ENCODE results near the gene PTPRR. TPM values are rescaled to one million over a fixed set of nuclear protein-coding genes. Genes with fewer than 3 reads are reported as not detected.
A peak's percentile ranks its signal among the peaks of the same experiment; 100 is the strongest.

Gene PTPRR
- total and polyA plus RNA-seq, 2 donors (not counting 3 experiments of a cell fraction or from before 2014, with no cell fraction given) = 0.46 to 1.1 TPM

DNA sequence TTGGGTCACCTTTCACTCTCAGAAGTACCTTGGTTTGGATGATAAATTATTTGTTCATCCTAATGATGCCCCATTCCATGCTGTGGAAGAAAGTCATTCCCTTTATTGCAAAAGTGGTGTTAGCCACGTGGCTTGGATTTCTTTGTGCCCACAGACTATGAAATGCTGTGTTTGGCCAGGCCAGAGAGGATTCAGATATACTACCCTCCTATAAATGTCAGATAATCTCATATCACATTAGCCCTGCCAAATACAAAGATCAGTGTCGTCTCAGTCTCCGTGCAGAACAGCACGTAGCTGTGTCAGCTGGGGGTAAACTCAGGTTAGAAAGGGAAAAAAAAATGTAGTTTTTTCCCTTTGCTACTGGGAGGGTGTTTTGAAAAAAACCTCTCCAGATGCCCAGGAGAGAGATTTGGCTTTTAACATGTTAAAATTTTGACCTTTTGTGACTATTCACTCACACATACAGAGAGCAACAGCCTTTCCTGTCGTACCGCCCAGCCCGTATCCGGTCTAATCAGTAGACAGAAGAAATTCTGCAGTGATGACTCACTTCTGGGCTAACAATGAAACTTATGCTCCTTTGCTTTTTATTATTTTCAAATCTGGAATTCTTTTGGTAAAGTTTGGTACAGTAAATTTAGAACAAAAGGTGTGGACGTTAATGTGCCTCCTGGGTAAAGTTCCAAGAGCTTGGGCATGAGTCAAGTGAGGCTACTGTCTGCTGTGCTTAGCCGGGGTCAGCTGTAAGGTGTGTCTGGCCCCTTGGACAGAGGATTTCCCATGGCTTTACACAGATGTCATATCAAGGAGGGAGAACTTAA, 274.8 kb downstream of the PTPRR start:
- POLR2A ChIA-PET = interaction anchor here (1.4 kb wide), 1 partner anchor 10 kb away, joined by 7 read pairs; no protein-coding TSS in a partner anchor
- H3K4me2 ChIP-seq (ENCODE audit: insufficient read depth, low read length) = peak overlapping the region; percentile 60
- CTCF ChIA-PET = interaction anchor here (1.0 to 2.6 kb wide), 3 partner anchors 10 to 46 kb away, joined by 3 to 9 read pairs (median 3); no protein-coding TSS in a partner anchor
- H3K79me2 ChIP-seq (ENCODE audit: control insufficient read depth, insufficient read depth, low read length) = no peaks in the 10 kb centered on the region
- H3K9me1 ChIP-seq (replicated peaks; ENCODE audit: control insufficient read depth, extremely low read depth, insufficient read depth, low read length) = no peaks in the 10 kb centered on the region
- intact Hi-C loops (cut with micrococcal nuclease) (loop anchor here (1.0 kb wide), 7 partner anchors 8 to 74 kb away; partner anchors contain the start of gene PTPRB), dilution Hi-C loops (cut with MboI; ENCODE audit: extremely low pct_ligation_motif_present, low sequenced_read_pairs) (no loop called here)
- FAIRE-seq (peak; percentile 91), DNase-seq (ENCODE audit: low read depth, low spot score) (peak; percentile 95)
- no peaks in the 10 kb centered on the region for H3K9me3 ChIP-seq (replicated peaks; ENCODE audit: control insufficient read depth, insufficient read depth, low read length)
- no peak for TF ChIP-seq MYC (IDR thresholded peaks at IDR 0.05; ENCODE audit: low read depth, low read length)
- peak; percentile 98 for TF ChIP-seq POLR2AphosphoS5 (IDR thresholded peaks at IDR 0.05; ENCODE audit: insufficient read depth, low read depth, low read length)
- TF ChIP-seq JUN (IDR thresholded peaks at IDR 0.05; ENCODE audit: borderline replicate concordance, insufficient read depth, insufficient read length, low read depth) = peak; percentile 99
- peak; percentile 86 for TF ChIP-seq GATA2 (IDR thresholded peaks at IDR 0.05; ENCODE audit: insufficient read depth, insufficient read length, low read depth, low read length)
- no peak for TF ChIP-seq EZH2 (IDR thresholded peaks at IDR 0.05; ENCODE audit: borderline replicate concordance, low read depth, low read length, severe bottlenecking)
- TF ChIP-seq MAX (IDR thresholded peaks at IDR 0.05; ENCODE audit: insufficient read depth, insufficient read length) = no peak
- TF ChIP-seq POLR2A (IDR thresholded peaks at IDR 0.05; ENCODE audit: low read depth, low read length) = peak; percentile 70
- peak; percentile 99 for TF ChIP-seq FOS (IDR thresholded peaks at IDR 0.05; ENCODE audit: borderline replicate concordance, insufficient read depth, low read length)
- TF ChIP-seq, protein P1, sequence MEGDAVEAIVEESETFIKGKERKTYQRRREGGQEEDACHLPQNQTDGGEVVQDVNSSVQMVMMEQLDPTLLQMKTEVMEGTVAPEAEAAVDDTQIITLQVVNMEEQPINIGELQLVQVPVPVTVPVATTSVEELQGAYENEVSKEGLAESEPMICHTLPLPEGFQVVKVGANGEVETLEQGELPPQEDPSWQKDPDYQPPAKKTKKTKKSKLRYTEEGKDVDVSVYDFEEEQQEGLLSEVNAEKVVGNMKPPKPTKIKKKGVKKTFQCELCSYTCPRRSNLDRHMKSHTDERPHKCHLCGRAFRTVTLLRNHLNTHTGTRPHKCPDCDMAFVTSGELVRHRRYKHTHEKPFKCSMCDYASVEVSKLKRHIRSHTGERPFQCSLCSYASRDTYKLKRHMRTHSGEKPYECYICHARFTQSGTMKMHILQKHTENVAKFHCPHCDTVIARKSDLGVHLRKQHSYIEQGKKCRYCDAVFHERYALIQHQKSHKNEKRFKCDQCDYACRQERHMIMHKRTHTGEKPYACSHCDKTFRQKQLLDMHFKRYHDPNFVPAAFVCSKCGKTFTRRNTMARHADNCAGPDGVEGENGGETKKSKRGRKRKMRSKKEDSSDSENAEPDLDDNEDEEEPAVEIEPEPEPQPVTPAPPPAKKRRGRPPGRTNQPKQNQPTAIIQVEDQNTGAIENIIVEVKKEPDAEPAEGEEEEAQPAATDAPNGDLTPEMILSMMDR (IDR thresholded peaks at IDR 0.05; ENCODE audit: extremely low read depth in 1 of 2, insufficient read depth in 1 of 2, low read depth in 1 of 2, low read length in 2 of 2) = no peak
- peaks cover 54% of the 10 kb centered on the region for H3K4me1 ChIP-seq (ENCODE audit: control insufficient read depth, extremely low read depth, insufficient read depth, low read length)
- H3K27me3 ChIP-seq (ENCODE audit: control insufficient read depth in 2 of 2, insufficient read depth in 2 of 2, low read length in 2 of 2) = no peaks in the 10 kb centered on the region
- no peaks in the 10 kb centered on the region for H4K20me1 ChIP-seq (replicated peaks; ENCODE audit: control insufficient read depth, extremely low read depth, insufficient read depth, low read length)
- peak overlapping the region; percentile 77 for H3K9ac ChIP-seq (replicated peaks; ENCODE audit: extremely low read depth, insufficient read depth, low read length)
- peak overlapping the region; percentile 99 for H3K27ac ChIP-seq (ENCODE audit: insufficient read depth, low read depth, low read length)
- peak overlapping the region; percentile 11 for H2AFZ ChIP-seq (ENCODE audit: low read depth, low read length)
- no peak overlapping the region for H3K4me3 ChIP-seq (replicated peaks in 1 of 3; ENCODE audit: insufficient read depth in 1 of 3, low read depth in 1 of 3, low read length in 3 of 3)
- TSS peak; percentile 95 for BruUV-seq (replicated peaks)
- H3K36me3 ChIP-seq (ENCODE audit: control insufficient read depth in 2 of 2, extremely low read depth in 1 of 2, insufficient read depth in 2 of 2, low read length in 2 of 2) = no peaks in the 10 kb centered on the region
